ENCODE measurements around the gene ENTREP1. TPM values are rescaled to one million over a fixed set of nuclear protein-coding genes. Genes with fewer than 3 reads are reported as not detected.
"Not testable (repeated sequence)": the region's sequence is repeated elsewhere in the genome, so short reads cannot be mapped to it uniquely, and the experiment has no call there.

Gene ENTREP1
- total RNA-seq, 4 donors from 2014 or later, result 88.1 to 127 (median 117) TPM

GRCh38 chr9:69299315-69299714 lies 25.7 kb upstream of the ENTREP1 start:
- no peaks in the 10 kb centered on the region for H3K9me3 ChIP-seq
- no peak overlapping the region for H3K4me3 ChIP-seq (replicated peaks in 1 of 3)
- intact Hi-C loops (cut with DNase I), result no loop called here
- H3K36me3 ChIP-seq, result no peaks in the 10 kb centered on the region
- no peaks in the 10 kb centered on the region for H3K27me3 ChIP-seq
- peaks cover 27 to 39% of the 10 kb centered on the region in 2 donors for H3K4me1 ChIP-seq
- no peak for DNase-seq
- H3K27ac ChIP-seq, result peak overlapping the region; percentile 83 to 93 (median 88)
- TF ChIP-seq, protein P1, sequence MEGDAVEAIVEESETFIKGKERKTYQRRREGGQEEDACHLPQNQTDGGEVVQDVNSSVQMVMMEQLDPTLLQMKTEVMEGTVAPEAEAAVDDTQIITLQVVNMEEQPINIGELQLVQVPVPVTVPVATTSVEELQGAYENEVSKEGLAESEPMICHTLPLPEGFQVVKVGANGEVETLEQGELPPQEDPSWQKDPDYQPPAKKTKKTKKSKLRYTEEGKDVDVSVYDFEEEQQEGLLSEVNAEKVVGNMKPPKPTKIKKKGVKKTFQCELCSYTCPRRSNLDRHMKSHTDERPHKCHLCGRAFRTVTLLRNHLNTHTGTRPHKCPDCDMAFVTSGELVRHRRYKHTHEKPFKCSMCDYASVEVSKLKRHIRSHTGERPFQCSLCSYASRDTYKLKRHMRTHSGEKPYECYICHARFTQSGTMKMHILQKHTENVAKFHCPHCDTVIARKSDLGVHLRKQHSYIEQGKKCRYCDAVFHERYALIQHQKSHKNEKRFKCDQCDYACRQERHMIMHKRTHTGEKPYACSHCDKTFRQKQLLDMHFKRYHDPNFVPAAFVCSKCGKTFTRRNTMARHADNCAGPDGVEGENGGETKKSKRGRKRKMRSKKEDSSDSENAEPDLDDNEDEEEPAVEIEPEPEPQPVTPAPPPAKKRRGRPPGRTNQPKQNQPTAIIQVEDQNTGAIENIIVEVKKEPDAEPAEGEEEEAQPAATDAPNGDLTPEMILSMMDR (IDR thresholded peaks at IDR 0.05), result no peak
- TF ChIP-seq POLR2A (IDR thresholded peaks at IDR 0.05), result no peak
- WGBS, 2 donors, result 78 to 90% methylated on average over 1 of the region's 1 CpG

GRCh38 chr9:69299826-69300225 lies 25.2 kb upstream of the ENTREP1 start:
- no peaks in the 10 kb centered on the region for H3K9me3 ChIP-seq
- WGBS, 2 donors, result 24 to 25% methylated on average over 1 of the region's 1 CpG
- peak overlapping the region; percentile 83 to 93 (median 88) for H3K27ac ChIP-seq
- no peaks in the 10 kb centered on the region for H3K27me3 ChIP-seq
- no peak overlapping the region for H3K4me3 ChIP-seq (replicated peaks in 1 of 3)
- no peak for DNase-seq
- intact Hi-C loops (cut with DNase I), result no loop called here
- no peak for TF ChIP-seq POLR2A (IDR thresholded peaks at IDR 0.05)
- TF ChIP-seq, protein P1 (IDR thresholded peaks at IDR 0.05), result no peak
- peaks cover 27 to 40% of the 10 kb centered on the region in 2 donors for H3K4me1 ChIP-seq
- no peaks in the 10 kb centered on the region for H3K36me3 ChIP-seq

GRCh38 chr9:69303331-69303730 lies 21.7 kb upstream of the ENTREP1 start:
- no peak overlapping the region for H3K27ac ChIP-seq
- no peaks in the 10 kb centered on the region for H3K36me3 ChIP-seq
- 95 to 96% methylated on average over 2 of the region's 2 CpGs for WGBS, 2 donors
- no peak for DNase-seq
- H3K4me1 ChIP-seq, result peaks cover 38 to 39% of the 10 kb centered on the region in 2 donors
- intact Hi-C loops (cut with DNase I), result no loop called here
- no peaks in the 10 kb centered on the region for H3K27me3 ChIP-seq
- no peaks in the 10 kb centered on the region for H3K9me3 ChIP-seq
- no peak for TF ChIP-seq POLR2A (IDR thresholded peaks at IDR 0.05)
- TF ChIP-seq, protein P1 (IDR thresholded peaks at IDR 0.05), result no peak
- no peak overlapping the region for H3K4me3 ChIP-seq (replicated peaks in 1 of 3)

DNA sequence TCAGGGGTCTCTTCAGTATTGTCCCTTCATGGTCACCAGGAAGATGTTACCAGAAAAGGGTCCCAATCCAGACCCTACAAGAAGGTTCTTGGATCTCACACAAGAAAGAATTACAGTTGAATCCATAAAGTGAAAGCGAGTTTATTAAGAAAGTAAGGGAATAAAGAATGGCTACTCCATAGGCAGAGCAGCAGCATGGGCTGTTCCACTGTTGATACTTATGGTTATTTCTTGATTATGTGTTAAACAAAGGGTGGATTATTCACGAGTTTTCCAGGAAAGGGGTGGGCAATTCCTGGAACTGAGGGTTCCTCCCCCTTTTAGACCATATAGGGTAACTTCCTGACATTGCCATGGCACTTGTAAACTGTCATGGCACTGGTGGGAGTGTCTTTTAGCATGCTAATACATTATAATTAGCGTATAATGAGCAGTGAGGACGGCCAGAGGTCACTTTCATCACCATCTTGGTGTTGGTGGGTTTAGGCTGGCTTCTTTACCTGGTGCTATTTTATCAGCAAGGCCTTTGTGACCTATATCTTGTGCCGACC lies 18.0 kb upstream of the ENTREP1 start:
- H3K27ac ChIP-seq, result peak overlapping the region; percentile 86 to 97 (median 90)
- H3K27me3 ChIP-seq; intact Hi-C loops (cut with DNase I); H3K36me3 ChIP-seq; H3K4me3 ChIP-seq (replicated peaks in 1 of 3); DNase-seq; H3K9me3 ChIP-seq: not testable (repeated sequence)
- 80 to 85% methylated on average over 5 of the region's 5 CpGs for WGBS, 2 donors
- peaks cover 25 to 41% of the 10 kb centered on the region in 2 donors for H3K4me1 ChIP-seq

GRCh38 chr9:69307446-69308205 lies 17.4 kb upstream of the ENTREP1 start:
- peak in 1 of 2 donors; percentile 56 for TF ChIP-seq POLR2A (IDR thresholded peaks at IDR 0.05)
- TF ChIP-seq, protein P1 (IDR thresholded peaks at IDR 0.05), result peak in 4 of 6 experiments; percentile 37 to 98 (median 63)
- WGBS, 2 donors, result 48 to 60% methylated on average over 5 of the region's 5 CpGs
- no peaks in the 10 kb centered on the region for H3K27me3 ChIP-seq
- H3K4me1 ChIP-seq, result peaks cover 25 to 41% of the 10 kb centered on the region in 2 donors
- no peak overlapping the region for H3K4me3 ChIP-seq (replicated peaks in 1 of 3)
- peak overlapping the region; percentile 90 to 97 (median 96) for H3K27ac ChIP-seq
- peak; percentile 71 to 76 for DNase-seq
- intact Hi-C loops (cut with DNase I), result no loop called here
- no peaks in the 10 kb centered on the region for H3K36me3 ChIP-seq
- H3K9me3 ChIP-seq, result no peaks in the 10 kb centered on the region
